Suppressor macrophage treated with lipopolysaccharide for 1 hour (primary cell): ENCODE results near the gene SPINK13.
"Not testable (repeated sequence)": the region's sequence is repeated elsewhere in the genome, so short reads cannot be mapped to it uniquely, and the experiment has no call there.

Experiments used
- DNase-seq, 3 donors: peaks; one replicate each; pipeline ENCODE4 v3.0.0-alpha.2; 2020 to 2022

Gene SPINK13

DNA sequence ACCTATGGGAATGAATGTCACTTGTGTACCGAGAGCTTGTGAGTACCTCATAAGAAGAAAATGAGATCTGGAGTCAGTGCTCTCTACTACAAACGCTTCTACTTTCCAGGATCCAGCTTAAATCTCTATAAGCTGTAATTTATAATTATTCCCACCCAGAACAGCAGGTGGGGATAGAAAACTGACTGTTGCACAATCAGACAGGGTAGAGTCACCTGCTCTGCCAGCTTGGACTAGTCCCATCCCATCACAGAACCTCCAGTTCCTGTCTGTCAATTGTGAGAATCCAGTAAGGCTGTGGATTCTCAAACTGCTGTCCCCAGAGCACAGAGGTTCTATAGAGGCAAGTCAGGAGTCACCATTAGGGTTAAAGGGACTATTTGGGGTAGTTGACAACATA lies 45.6 kb downstream of the SPINK13 start:
- DNase-seq: no peak

DNA sequence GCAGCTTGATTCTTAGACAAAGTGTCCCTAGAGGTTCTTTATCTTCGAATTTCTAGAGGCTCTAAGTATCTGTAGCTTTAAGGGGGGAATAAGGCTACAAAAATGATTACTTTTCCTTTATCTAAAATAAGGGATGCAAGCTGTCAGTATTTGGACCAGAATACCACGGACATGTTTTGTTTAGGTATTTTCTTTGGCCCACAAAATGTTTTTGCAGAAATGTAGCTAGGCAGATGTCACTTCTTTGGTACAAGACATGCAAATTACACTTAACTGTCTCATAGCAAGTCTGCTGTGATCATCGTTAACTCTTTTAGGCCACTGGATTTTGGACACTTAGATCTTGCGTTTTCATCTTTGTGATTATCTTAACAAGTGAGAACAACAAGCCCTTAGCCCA lies 46.1 kb downstream of the SPINK13 start:
- DNase-seq: no peak

DNA sequence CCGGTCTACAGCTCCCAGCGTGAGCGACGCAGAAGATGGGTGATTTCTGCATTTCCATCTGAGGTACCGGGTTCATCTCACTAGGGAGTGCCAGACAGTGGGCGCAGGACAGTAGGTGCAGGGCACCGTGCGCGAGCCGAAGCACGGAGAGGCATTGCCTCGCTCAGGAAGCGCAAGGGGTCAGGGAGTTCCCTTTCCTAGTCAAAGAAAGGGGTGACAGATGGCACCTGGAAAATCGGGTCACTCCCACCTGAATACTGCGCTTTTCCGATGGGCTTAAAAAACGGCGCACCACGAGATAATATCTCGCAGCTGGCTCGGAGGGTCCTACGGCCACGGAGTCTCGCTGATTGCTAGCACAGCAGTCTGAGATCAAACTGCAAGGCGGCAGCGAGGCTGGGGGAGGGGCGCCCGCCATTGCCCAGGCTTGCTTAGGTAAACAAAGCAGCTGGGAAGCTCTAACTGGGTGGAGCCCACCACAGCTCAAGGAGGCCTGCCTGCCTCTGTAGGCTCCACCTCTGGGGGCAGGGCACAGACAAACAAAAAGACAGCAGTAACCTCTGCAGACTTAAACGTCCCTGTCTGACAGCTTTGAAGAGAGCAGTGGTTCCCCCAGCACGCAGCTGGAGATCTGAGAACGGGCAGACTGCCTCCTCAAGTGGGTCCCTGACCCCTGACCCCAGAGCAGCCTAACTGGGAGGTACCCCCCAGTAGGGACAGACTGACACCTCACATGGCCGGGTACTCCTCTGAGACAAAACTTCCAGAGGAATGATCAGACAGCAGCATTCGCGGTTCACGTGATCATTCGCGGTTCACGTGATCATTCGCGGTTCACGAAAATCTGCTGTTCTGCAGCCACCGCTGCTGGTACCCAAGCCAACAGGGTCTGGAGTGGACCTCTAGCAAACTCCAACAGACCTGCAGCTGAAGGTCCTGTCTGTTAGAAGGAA lies 51.7 kb downstream of the SPINK13 start:
- not testable (repeated sequence) for DNase-seq

DNA sequence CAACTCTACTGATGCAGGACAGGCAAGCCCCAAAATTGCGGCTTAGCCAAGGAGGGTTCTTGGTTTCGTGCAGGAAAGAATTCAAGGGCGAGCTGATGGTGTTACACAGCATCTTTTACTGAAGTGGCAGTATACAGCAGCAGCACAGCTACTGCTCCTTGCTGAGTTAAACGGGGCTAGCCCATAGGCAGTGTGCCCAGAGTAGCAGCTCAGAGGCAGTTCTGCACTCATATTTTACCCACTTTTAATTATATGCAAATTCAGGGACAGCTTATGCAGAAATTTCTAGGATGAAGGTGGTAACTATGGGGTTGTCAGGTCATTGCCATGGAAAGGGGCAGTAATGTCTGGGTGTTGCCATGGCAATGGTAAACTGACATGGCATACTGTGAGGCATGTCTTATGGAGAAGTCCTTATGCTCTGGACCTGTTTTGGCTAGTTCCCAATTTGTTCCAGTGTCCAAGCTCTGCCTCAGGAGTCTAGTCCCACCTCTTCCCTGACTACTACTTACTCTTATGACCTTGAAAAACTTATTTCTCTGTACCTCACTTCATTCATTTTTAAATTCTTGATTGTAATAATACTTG lies 64.8 kb downstream of the SPINK13 start:
- no peak for DNase-seq

- DNase-seq: no peak
Observed at GRCh38 chr5:148335259-148335658, 66.7 kb downstream of the SPINK13 start, which contains the start of gene SPINK9. Gene SPINK9 (plus strand): TSS chr5:148335559. CDS start chr5:148335614, 55 bp downstream.
